Measurements from ENCODE around the gene STAT3.

STAT3 gene

GRCh38 chr17:42410319-42410685 lies 22.1 kb upstream of the STAT3 start:
- DNase-seq (ENCODE audit: low read depth in 1 of 2, low spot score in 1 of 2), result no peak
- H3K27me3 ChIP-seq (ENCODE audit: insufficient read depth, poor library complexity, severe bottlenecking), result no peaks in the 10 kb centered on the region
- H3K27ac ChIP-seq (replicated peaks), result no peak overlapping the region

GRCh38 chr17:42409523-42410318 lies 21.5 kb upstream of the STAT3 start:
- DNase-seq (ENCODE audit: low read depth in 1 of 2, low spot score in 1 of 2), result no peak
- Histone ChIP-seq H3K27ac (replicated peaks) (no peak overlapping the region), H3K4me3 (replicated peaks; ENCODE audit: insufficient read depth, low read length) (no peak overlapping the region), H3K27me3 (ENCODE audit: insufficient read depth, poor library complexity, severe bottlenecking) (no peaks in the 10 kb centered on the region)
- TF ChIP-seq GABPA (IDR thresholded peaks at IDR 0.05; ENCODE audit: low read depth) (no peak), REST (IDR thresholded peaks at IDR 0.05; ENCODE audit: insufficient replicate concordance, low read depth) (no peak), POLR2AphosphoS5 (IDR thresholded peaks at IDR 0.05; ENCODE audit: low read depth) (no peak), SPI1 (IDR thresholded peaks at IDR 0.05; ENCODE audit: borderline replicate concordance, low read depth) (no peak), CTCF (IDR thresholded peaks at IDR 0.05; ENCODE audit: insufficient read depth, low read length) (no peak)

More at GRCh38 chr17:42410319-42410685, 22.1 kb upstream of the STAT3 start:
- no peak for TF ChIP-seq GABPA (IDR thresholded peaks at IDR 0.05; ENCODE audit: low read depth)
- no peak for TF ChIP-seq SPI1 (IDR thresholded peaks at IDR 0.05; ENCODE audit: borderline replicate concordance, low read depth)
- TF ChIP-seq CTCF (IDR thresholded peaks at IDR 0.05; ENCODE audit: insufficient read depth, low read length), result no peak
- TF ChIP-seq REST (IDR thresholded peaks at IDR 0.05; ENCODE audit: insufficient replicate concordance, low read depth), result no peak
- no peak for TF ChIP-seq POLR2AphosphoS5 (IDR thresholded peaks at IDR 0.05; ENCODE audit: low read depth)
- H3K4me3 ChIP-seq (replicated peaks; ENCODE audit: insufficient read depth, low read length), result no peak overlapping the region

GRCh38 chr17:42408061-42408460 lies 19.8 kb upstream of the STAT3 start:
- no peak for DNase-seq (ENCODE audit: low read depth in 1 of 2, low spot score in 1 of 2)
- Histone ChIP-seq H3K27ac (replicated peaks) (no peak overlapping the region), H3K27me3 (ENCODE audit: insufficient read depth, poor library complexity, severe bottlenecking) (peaks cover 5% of the 10 kb centered on the region), H3K4me3 (replicated peaks; ENCODE audit: insufficient read depth, low read length) (no peak overlapping the region)
- TF ChIP-seq GABPA (IDR thresholded peaks at IDR 0.05; ENCODE audit: low read depth) (no peak), CTCF (IDR thresholded peaks at IDR 0.05; ENCODE audit: insufficient read depth, low read length) (no peak), POLR2AphosphoS5 (IDR thresholded peaks at IDR 0.05; ENCODE audit: low read depth) (no peak), SPI1 (IDR thresholded peaks at IDR 0.05; ENCODE audit: borderline replicate concordance, low read depth) (no peak), REST (IDR thresholded peaks at IDR 0.05; ENCODE audit: insufficient replicate concordance, low read depth) (no peak)
